NT2/D1 (cell line): Measurements from ENCODE around the gene HIGD2B.
"Not testable (repeated sequence)": the region's sequence is repeated elsewhere in the genome, so short reads cannot be mapped to it uniquely, and the experiment has no call there.

Experiments used
- DNase-seq: peaks from one replicate; pipeline ENCODE4 v3.0.0-alpha.2; 2011; ENCODE audit warnings: low read depth, low spot score
- H3K27me3 ChIP-seq: 2 replicates; pipeline ENCODE4 v1.6.0; 2011; ENCODE audit warnings: mild to moderate bottlenecking; ENCODE audit not compliant: insufficient read length, insufficient read depth
- H3K36me3 ChIP-seq: 2 replicates; pipeline ENCODE4 v1.6.1; 2011; ENCODE audit warnings: mild to moderate bottlenecking, low read length, mixed read lengths; ENCODE audit not compliant: insufficient read depth, insufficient read length
- H3K4me1 ChIP-seq: 2 replicates; pipeline ENCODE4 v1.5.1; 2011; ENCODE audit not compliant: insufficient read depth, insufficient read length
- H3K4me3 ChIP-seq: 2 replicates; pipeline ENCODE4 v1.5.1; 2011; ENCODE audit warnings: low read depth; ENCODE audit not compliant: insufficient read length
- H3K9ac ChIP-seq: 2 replicates; pipeline ENCODE4 v1.6.0; 2011; ENCODE audit warnings: low read depth; ENCODE audit not compliant: insufficient read length
- H3K9me3 ChIP-seq: 2 replicates; pipeline ENCODE4 v1.5.1; 2011; ENCODE audit warnings: mild to moderate bottlenecking, low read length; ENCODE audit not compliant: insufficient read depth
- SUZ12 ChIP-seq: IDR thresholded peaks from 2 replicates; pipeline ENCODE4 v1.6.1; 2011; ENCODE audit not compliant: insufficient read length, insufficient read depth; ENCODE audit errors: extremely low read depth
- YY1 ChIP-seq: IDR thresholded peaks from 2 replicates; pipeline ENCODE4 v1.6.1; 2011; ENCODE audit not compliant: insufficient read length, insufficient read depth
- ZNF274 ChIP-seq: IDR thresholded peaks from 2 replicates; pipeline ENCODE4 v1.6.1; 2011; ENCODE audit warnings: mild to moderate bottlenecking, low read depth, low read length

HIGD2B gene

GRCh38 chr15:72671525-72671924, 14.5 kb downstream of the HIGD2B start:
- Histone ChIP-seq H3K36me3 (no peaks in the 10 kb centered on the region), H3K9ac (no peak overlapping the region), H3K9me3 (no peaks in the 10 kb centered on the region), H3K4me3 (no peak overlapping the region), H3K4me1 (peaks cover 2% of the 10 kb centered on the region), H3K27me3 (no peaks in the 10 kb centered on the region)
- no peak for DNase-seq
- TF ChIP-seq ZNF274 (no peak), YY1 (no peak), SUZ12 (no peak)

GRCh38 chr15:72670656-72671352, 15.2 kb downstream of the HIGD2B start:
- not testable (repeated sequence) for H3K27me3 ChIP-seq, H3K4me3 ChIP-seq, H3K9me3 ChIP-seq, H3K4me1 ChIP-seq, H3K9ac ChIP-seq, H3K36me3 ChIP-seq
- peak; percentile 87 for DNase-seq

- H3K36me3 ChIP-seq, DNase-seq, H3K9me3 ChIP-seq, H3K9ac ChIP-seq, H3K27me3 ChIP-seq, H3K4me3 ChIP-seq, H3K4me1 ChIP-seq: not testable (repeated sequence)
These were observed 16.2 kb downstream of the HIGD2B start for GRCh38 chr15:72669803-72670202.

- H3K9ac ChIP-seq, DNase-seq, H3K27me3 ChIP-seq, H3K4me1 ChIP-seq, H3K4me3 ChIP-seq, H3K9me3 ChIP-seq, H3K36me3 ChIP-seq: not testable (repeated sequence)
These were observed 20.3 kb downstream of the HIGD2B start for GRCh38 chr15:72665706-72666105.

- H3K27me3 ChIP-seq, H3K4me1 ChIP-seq, H3K36me3 ChIP-seq, DNase-seq, H3K4me3 ChIP-seq, H3K9me3 ChIP-seq, H3K9ac ChIP-seq: not testable (repeated sequence)
These were observed 22.1 kb downstream of the HIGD2B start for GRCh38 chr15:72663931-72664330.

- H3K4me3 ChIP-seq, H3K9me3 ChIP-seq, H3K9ac ChIP-seq, H3K4me1 ChIP-seq, H3K27me3 ChIP-seq, DNase-seq, H3K36me3 ChIP-seq: not testable (repeated sequence)
These were observed 24.9 kb downstream of the HIGD2B start for GRCh38 chr15:72661081-72661480.

- not testable (repeated sequence) for H3K9ac ChIP-seq, H3K4me1 ChIP-seq, H3K4me3 ChIP-seq
These were observed 30.0 kb downstream of the HIGD2B start for GRCh38 chr15:72656014-72656413.

GRCh38 chr15:72654397-72654796, 31.6 kb downstream of the HIGD2B start, which contains the start of gene GOLGA6B:
Gene GOLGA6B, plus strand, starts transcription at chr15:72654697. Its CDS starts 41 bp downstream, at chr15:72654738.
- not testable (repeated sequence) for DNase-seq, H3K4me3 ChIP-seq, H3K9me3 ChIP-seq, H3K27me3 ChIP-seq, H3K9ac ChIP-seq, H3K4me1 ChIP-seq, H3K36me3 ChIP-seq

More at GRCh38 chr15:72656014-72656413, 30.0 kb downstream of the HIGD2B start:
- not testable (repeated sequence) for H3K27me3 ChIP-seq, DNase-seq, H3K9me3 ChIP-seq, H3K36me3 ChIP-seq

- H3K4me1 ChIP-seq, H3K4me3 ChIP-seq, H3K36me3 ChIP-seq, DNase-seq, H3K9me3 ChIP-seq, H3K9ac ChIP-seq, H3K27me3 ChIP-seq: not testable (repeated sequence)
These were observed 37.2 kb downstream of the HIGD2B start for GRCh38 chr15:72648631-72649253.

GRCh38 chr15:72642271-72642670, 43.7 kb downstream of the HIGD2B start:
- not testable (repeated sequence) for H3K36me3 ChIP-seq, H3K9ac ChIP-seq, DNase-seq, H3K4me1 ChIP-seq, H3K27me3 ChIP-seq, H3K9me3 ChIP-seq, H3K4me3 ChIP-seq

- H3K4me1 ChIP-seq, DNase-seq: not testable (repeated sequence)
These were observed 46.1 kb downstream of the HIGD2B start for GRCh38 chr15:72639759-72640483.

More at GRCh38 chr15:72639759-72640483, 46.1 kb downstream of the HIGD2B start:
- not testable (repeated sequence) for H3K4me3 ChIP-seq, H3K36me3 ChIP-seq, H3K27me3 ChIP-seq, H3K9ac ChIP-seq, H3K9me3 ChIP-seq
